MM.1S (cell line): ENCODE measurements around the gene HSPA1B.

ENCODE experiments used
- DNase-seq: peaks from one replicate; pipeline ENCODE4 v3.0.0-alpha.2; 2015
- H2AFZ ChIP-seq: fragments of 300-600 bp; sonication (generic); 2 replicates; pipeline ENCODE4 v1.6.0; 2016; ENCODE audit warnings: antibody characterized with exemption, low read length
- H3F3A ChIP-seq: fragments of 300-600 bp; sonication (generic); 2 replicates; pipeline ENCODE4 v1.6.1; 2016; ENCODE audit warnings: mild to moderate bottlenecking, antibody characterized with exemption, low read length, moderate library complexity, mixed read lengths; ENCODE audit not compliant: insufficient read depth
- H3K27ac ChIP-seq: fragments of 300-600 bp; sonication (generic); 2 replicates; pipeline ENCODE4 v1.5.1; 2016; ENCODE audit warnings: mild to moderate bottlenecking, low read length
- H3K27me3 ChIP-seq: fragments of 300-600 bp; sonication (generic); replicated peaks from 2 replicates; pipeline ENCODE4 v1.6.0; 2016; ENCODE audit warnings: low read length; ENCODE audit not compliant: insufficient read depth
- H3K36me3 ChIP-seq: fragments of 300-600 bp; sonication (generic); replicated peaks from 2 replicates; pipeline ENCODE4 v1.6.1; 2016; ENCODE audit warnings: mild to moderate bottlenecking, low read length, mixed read lengths; ENCODE audit not compliant: insufficient read depth
- H3K4me1 ChIP-seq: fragments of 300-600 bp; sonication (generic); 2 replicates; pipeline ENCODE4 v1.6.1; 2016; ENCODE audit warnings: low read length, mixed read lengths
- H3K4me2 ChIP-seq: fragments of 300-600 bp; sonication (generic); 2 replicates; pipeline ENCODE4 v1.6.0; 2016; ENCODE audit warnings: low read depth, low read length
- H3K4me3 ChIP-seq: fragments of 300-600 bp; sonication (generic); 2 replicates; pipeline ENCODE4 v1.5.1; 2016; ENCODE audit warnings: low read length, mixed read lengths
- H3K79me2 ChIP-seq: fragments of 300-600 bp; sonication (generic); 2 replicates; pipeline ENCODE4 v1.6.1; 2016; ENCODE audit warnings: mixed run types, low read length, mixed read lengths
- H3K9ac ChIP-seq: fragments of 300-600 bp; sonication (generic); 2 replicates; pipeline ENCODE4 v1.6.1; 2016; ENCODE audit warnings: low read length, mixed read lengths
- H3K9me2 ChIP-seq: fragments of 300-600 bp; sonication (generic); replicated peaks from 2 replicates; pipeline ENCODE4 v1.6.1; 2016; ENCODE audit warnings: mild to moderate bottlenecking, low read length, mixed read lengths; ENCODE audit not compliant: insufficient read depth
- H3K9me3 ChIP-seq: fragments of 300-600 bp; sonication (generic); replicated peaks from 2 replicates; pipeline ENCODE4 v1.6.1; 2016; ENCODE audit warnings: mild to moderate bottlenecking, low read length, mixed read lengths; ENCODE audit not compliant: insufficient read depth
- H4K20me1 ChIP-seq: fragments of 300-600 bp; sonication (generic); 2 replicates; pipeline ENCODE4 v1.6.1; 2016; ENCODE audit warnings: mild to moderate bottlenecking, low read length, moderate library complexity, mixed read lengths; ENCODE audit not compliant: insufficient read depth
- EZH2 ChIP-seq: fragments of 300-600 bp; sonication (generic); optimal IDR thresholded peaks from 2 replicates; pipeline ENCODE3; 2017; ENCODE audit warnings: low read depth, mild to moderate bottlenecking, antibody characterized with exemption, low read length, mixed read lengths
- EZH2phosphoT487 ChIP-seq: fragments of 300-600 bp; sonication (generic); IDR thresholded peaks from 2 replicates; pipeline ENCODE4 v1.6.1; 2018; ENCODE audit warnings: antibody characterized with exemption, low read length
- TF ChIP-seq, protein P1 (sequence below): fragments of 300-600 bp; sonication (generic); IDR thresholded peaks from 2 replicates; pipeline ENCODE4 v1.5.1; 2016; ENCODE audit warnings: antibody characterized with exemption, low read length, mixed read lengths

The HSPA1B gene

DNA sequence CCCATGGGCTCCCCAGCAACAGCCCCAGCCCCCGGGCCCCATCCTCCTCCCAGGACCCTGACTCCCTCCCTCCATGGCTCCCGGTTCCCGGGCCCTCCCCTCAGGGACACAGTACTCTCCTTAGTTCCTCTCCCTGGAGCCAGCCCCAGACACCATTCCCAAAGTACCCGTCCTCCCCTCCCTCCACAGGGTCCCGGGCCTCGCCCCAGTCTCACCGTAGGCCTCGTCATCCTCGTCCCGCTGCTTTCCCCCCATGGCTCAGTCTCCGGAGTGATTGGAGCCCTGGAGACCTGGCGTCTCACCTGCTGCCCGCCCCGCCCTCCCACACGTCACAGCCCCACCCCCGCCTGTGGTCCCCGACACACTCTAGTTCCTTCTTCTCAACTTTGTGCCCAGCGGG is 51.2 kb downstream of the HSPA1B start, which contains the start of gene SLC44A4:
TSS of gene SLC44A4 (minus strand) at position 272 of the 400 bp plus-strand sequence. CDS start at position 255, 17 bp downstream.
- Histone ChIP-seq H3K27ac (no peak within 1 kb of the TSS), H3K4me2 (no peak within 1 kb of the TSS)

DNA sequence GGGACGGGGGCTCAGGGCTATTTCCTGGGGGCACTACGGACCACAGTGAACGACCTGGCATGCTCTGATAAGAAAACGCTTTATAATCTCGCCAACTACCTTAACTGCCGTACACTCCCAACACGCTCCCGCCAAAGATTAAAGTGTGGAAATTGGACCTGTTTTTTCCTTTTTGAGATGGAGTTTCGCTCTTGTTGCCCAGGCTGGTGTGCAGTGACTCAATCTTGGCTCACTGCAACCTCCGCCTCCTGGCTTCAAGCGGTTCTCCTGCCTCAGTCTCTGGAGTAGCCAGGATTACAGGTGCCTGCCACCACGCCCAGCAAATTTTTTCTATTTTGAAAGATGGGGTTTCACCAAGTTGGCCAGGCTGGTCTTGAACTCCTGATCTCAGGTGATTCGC is 51.6 kb downstream of the HSPA1B start:
- Histone ChIP-seq H3K9me3 (no peaks in the 10 kb centered on the region), H3K4me2 (no peak overlapping the region), H2AFZ (no peak overlapping the region), H3K4me3 (no peak overlapping the region), H3K9ac (no peak overlapping the region), H3K36me3 (no peaks in the 10 kb centered on the region), H3K9me2 (no peaks in the 10 kb centered on the region), H3F3A (no peaks in the 10 kb centered on the region), H3K27ac (no peak overlapping the region), H3K4me1 (no peaks in the 10 kb centered on the region), H3K27me3 (no peaks in the 10 kb centered on the region), H3K79me2 (no peaks in the 10 kb centered on the region), H4K20me1 (no peaks in the 10 kb centered on the region)
- TF ChIP-seq, protein P1, sequence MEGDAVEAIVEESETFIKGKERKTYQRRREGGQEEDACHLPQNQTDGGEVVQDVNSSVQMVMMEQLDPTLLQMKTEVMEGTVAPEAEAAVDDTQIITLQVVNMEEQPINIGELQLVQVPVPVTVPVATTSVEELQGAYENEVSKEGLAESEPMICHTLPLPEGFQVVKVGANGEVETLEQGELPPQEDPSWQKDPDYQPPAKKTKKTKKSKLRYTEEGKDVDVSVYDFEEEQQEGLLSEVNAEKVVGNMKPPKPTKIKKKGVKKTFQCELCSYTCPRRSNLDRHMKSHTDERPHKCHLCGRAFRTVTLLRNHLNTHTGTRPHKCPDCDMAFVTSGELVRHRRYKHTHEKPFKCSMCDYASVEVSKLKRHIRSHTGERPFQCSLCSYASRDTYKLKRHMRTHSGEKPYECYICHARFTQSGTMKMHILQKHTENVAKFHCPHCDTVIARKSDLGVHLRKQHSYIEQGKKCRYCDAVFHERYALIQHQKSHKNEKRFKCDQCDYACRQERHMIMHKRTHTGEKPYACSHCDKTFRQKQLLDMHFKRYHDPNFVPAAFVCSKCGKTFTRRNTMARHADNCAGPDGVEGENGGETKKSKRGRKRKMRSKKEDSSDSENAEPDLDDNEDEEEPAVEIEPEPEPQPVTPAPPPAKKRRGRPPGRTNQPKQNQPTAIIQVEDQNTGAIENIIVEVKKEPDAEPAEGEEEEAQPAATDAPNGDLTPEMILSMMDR, result no peak
- TF ChIP-seq EZH2, result no peak
- TF ChIP-seq EZH2phosphoT487, result no peak
- DNase-seq, result no peak

More for the DNA sequence above, 51.2 kb downstream of the HSPA1B start, which contains the start of gene SLC44A4:
- no peak within 1 kb of the TSS for H3K9ac ChIP-seq
- no peaks in the 10 kb centered on the region for H3F3A ChIP-seq
- no peak within 1 kb of the TSS for H2AFZ ChIP-seq
- H3K9me3 ChIP-seq, result no peaks in the 10 kb centered on the region
- DNase-seq, result no peak
- no peaks in the 10 kb centered on the region for H4K20me1 ChIP-seq
- TF ChIP-seq, protein P1, result no peak
- TF ChIP-seq EZH2 (no peak), EZH2phosphoT487 (no peak)
- H3K36me3 ChIP-seq, result no peaks in the 10 kb centered on the region
- H3K27me3 ChIP-seq, result no peaks in the 10 kb centered on the region
- no peaks in the 10 kb centered on the region for H3K9me2 ChIP-seq
- H3K4me3 ChIP-seq, result no peak within 1 kb of the TSS
- H3K4me1 ChIP-seq, result no peaks in the 10 kb centered on the region
- H3K79me2 ChIP-seq, result no peaks in the 10 kb centered on the region
